Stimulated activated CD4-positive, alpha-beta T cell treated with anti-CD3 and anti-CD28 coated beads, TNF-alpha, amount 100 ng/mL, for 48 hours (primary cell): ENCODE measurements around the gene FBXO41.

Source experiments
- DNase-seq, 3 donors: peaks; one replicate each; pipeline ENCODE4 v3.0.0-alpha.2; 2020; ENCODE audit warnings: low read depth in 3 of 3

The FBXO41 gene, protein sequence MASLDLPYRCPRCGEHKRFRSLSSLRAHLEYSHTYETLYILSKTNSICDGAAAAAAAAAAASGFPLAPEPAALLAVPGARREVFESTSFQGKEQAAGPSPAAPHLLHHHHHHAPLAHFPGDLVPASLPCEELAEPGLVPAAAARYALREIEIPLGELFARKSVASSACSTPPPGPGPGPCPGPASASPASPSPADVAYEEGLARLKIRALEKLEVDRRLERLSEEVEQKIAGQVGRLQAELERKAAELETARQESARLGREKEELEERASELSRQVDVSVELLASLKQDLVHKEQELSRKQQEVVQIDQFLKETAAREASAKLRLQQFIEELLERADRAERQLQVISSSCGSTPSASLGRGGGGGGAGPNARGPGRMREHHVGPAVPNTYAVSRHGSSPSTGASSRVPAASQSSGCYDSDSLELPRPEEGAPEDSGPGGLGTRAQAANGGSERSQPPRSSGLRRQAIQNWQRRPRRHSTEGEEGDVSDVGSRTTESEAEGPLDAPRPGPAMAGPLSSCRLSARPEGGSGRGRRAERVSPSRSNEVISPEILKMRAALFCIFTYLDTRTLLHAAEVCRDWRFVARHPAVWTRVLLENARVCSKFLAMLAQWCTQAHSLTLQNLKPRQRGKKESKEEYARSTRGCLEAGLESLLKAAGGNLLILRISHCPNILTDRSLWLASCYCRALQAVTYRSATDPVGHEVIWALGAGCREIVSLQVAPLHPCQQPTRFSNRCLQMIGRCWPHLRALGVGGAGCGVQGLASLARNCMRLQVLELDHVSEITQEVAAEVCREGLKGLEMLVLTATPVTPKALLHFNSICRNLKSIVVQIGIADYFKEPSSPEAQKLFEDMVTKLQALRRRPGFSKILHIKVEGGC

DNA sequence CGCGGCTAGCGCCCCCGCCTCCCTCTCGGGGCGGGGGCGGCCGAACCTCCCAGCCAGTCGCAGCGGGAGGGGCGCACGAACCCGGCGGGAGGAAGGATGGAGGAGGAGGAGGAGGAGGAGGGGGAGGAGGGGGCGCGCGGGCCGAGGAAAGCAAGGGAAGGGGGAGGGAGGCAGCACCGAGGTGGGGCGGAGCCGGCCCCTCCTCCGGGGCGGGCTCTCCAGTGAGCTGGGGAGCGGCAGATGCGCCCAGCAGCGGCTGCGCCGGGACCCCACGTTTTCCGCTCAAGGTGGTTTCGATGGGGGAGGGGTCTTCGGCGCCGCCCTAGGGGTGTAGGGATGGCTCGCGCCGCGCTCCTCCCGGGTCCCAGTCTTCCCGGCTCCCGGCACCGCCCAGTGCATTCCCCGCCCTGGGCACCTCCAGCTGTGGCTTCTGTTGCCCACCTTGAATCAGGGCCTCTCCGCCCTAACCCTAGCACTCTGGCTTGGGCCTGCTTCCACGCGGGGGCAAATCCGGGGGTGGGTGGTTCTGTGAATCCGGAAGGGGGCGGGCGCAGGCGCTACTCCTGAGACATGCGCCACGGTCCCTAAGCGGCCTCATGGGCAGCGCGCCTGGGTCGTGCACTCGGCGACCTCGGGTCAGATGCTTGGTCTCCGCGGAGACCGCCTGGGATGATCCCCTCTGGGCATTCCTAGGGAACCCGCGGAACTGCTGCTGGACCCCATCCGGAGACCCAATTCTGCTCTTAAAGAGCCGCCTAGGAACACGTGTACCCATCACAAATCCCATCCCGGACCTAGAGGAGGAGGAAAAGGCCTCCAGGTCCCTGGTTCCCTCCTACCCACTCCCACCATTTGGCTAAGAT is at the start of gene FBXO41:
Gene FBXO41, minus strand, starts transcription at position 183 of the 863 bp plus-strand sequence. CDS start 14,848 bp downstream, outside the sequence.
- DNase-seq: peak; percentile 44 to 69 (median 49)

DNA sequence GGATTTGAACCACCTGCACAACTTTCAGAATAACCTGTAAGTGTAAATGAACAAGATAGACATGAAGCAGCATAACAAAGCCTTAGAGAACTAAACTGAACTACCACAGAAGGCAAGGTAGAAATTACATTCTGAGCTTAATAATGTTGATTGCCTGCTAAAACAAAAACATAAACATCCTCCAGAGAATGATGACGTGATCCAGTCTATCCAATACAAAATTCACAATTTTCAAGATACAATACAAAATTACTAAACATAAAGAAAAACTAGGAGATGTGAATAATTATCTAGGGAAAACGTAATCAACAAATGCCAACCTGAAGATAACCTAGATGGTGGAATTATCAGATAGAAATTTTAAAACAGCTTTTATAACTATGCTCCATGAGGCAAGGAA is 49.8 kb upstream of the FBXO41 start:
- DNase-seq: no peak

DNA sequence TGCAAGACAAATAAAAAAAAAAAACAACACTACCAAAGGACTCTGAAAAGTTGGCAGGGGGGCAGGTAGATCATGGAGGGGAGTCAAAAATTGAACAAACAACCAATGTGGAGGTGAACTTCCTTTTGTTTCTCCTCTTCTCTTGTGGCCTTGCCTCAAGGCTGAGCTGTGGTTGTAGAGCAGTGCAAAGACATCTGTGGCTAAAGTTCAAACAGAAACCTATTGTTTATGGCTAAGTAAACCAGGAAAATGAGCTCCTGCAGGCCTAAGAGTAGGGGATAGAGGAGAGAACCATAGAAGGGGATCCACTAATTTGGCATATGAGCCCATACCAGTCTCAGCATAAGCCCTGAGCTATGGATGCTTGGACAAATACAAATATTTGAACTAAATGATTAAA is 49.3 kb upstream of the FBXO41 start:
- no peak for DNase-seq

DNA sequence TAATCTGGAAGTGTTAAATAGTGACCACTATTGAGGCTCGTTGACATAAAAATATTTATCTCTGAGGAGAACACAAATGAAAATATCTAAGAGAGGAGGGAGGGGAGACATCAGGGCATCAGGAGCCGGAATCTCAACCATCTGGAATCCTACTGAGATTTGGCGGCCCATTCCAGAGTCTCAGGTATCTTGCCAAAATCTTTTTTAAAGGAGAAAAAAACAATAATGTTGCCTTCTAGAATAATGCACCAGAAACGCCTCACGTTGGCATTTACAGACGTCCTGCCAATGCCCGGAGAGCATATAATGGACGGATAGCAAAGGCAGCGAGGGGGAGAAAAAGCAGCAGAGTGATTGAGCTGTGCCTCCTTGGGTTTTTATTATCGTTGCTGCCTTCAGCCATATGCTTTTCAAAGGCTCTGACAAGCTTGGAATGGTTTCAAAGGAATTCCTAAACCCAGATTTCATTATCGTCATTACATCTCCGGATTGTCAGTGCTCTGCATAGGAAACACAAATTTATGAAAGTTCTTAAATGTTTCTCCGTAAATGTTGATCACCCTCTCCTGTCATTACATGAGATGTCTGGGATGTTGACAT is 39.9 kb upstream of the FBXO41 start:
- DNase-seq: no peak

DNA sequence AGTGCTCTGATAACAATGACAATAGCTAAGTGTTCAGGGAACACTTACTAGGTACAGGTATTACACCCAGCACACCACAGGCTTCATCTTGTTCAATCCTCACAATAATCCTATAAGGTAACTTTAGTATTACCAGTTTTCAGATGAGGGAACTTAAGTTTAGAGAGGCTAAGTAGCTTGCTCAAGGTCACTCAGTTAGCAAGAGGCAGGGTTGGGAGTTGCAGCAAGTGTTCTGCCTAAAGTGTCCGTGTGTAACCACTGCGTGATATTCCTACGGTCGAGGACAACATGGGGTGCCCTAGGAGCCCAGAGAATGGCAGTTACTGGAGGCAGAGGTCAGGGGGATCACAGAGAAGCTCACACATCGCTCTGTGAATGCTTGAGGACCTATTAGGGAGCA is 39.3 kb upstream of the FBXO41 start:
- DNase-seq: no peak

DNA sequence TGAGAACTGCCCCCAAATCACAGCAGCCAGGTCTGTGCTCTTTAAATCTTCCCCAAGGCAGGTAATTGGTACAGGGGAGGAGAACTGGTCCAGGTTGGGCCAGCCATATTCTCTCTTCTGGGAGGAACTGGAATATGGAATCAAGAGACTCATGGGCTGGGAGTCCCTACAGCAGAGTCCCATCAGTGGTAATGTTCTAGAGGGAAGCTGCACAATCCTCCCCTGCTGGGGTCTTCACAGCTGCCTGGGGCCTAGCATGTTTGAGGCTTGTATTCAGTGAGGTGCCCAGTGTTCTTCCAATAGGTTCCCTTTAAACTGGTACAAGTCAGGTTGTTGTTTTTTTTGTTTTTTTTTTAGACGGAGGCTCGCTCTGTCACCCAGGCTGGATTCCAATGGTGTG is 30.2 kb upstream of the FBXO41 start:
- no peak for DNase-seq

DNA sequence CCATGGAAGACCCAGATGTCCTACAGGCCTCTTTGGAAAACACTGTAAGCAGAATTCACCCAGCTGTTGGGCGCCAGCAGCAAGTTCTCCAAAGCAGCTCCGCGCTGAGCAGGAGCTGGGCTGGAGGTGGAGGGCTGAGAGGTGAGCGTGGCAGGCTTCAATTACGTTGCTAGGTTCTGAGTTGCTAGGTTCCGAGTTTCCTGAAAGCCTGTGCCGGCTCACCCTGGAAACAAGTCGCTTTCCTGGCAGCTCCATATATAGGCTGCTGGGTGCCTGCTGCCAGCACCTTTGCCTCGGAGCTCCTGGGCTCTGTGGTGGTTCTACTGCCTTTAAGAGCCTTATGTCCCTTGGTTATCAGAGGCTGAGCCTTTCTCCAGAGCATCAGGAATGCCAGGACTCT is 23.4 kb upstream of the FBXO41 start:
- DNase-seq: no peak

DNA sequence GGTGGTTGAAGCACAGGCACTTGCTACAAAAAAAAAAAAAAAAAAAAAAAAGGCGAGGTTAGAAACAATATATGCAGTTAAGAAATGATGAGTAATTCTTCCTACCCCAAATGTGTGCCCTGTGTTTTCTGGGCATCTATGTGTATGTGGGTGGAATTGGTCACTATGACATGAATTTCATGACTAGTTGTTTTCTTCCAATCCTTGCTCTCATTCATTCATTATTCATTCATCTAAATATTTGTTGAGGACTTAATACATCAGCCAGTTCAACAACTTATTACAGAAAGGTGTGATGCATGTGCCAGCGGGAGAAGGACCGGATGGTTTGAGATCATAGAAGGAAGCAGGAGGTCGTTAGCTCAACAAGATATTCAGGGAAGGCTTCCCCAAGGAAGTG is 17.4 kb upstream of the FBXO41 start:
- no peak for DNase-seq

DNA sequence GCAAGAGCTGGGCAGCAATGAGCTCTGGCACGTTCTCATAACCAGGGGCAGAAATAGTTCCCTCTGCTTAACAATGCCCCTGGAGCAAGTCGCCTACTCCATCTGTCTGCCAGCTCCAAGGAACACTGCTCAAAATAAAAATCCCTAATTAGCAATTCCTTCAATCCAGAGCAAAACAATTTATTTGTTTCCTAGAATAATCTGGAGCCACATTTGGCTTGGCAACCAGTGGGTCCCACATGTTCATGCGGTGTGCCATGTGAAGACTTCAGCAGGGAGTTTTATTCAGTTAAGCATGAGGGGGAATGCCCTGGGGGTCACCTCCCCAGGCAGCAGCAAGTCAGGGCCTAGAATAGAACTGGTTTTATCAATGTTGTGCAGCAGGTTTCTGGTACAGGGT is 16.6 kb upstream of the FBXO41 start:
- DNase-seq: no peak

DNA sequence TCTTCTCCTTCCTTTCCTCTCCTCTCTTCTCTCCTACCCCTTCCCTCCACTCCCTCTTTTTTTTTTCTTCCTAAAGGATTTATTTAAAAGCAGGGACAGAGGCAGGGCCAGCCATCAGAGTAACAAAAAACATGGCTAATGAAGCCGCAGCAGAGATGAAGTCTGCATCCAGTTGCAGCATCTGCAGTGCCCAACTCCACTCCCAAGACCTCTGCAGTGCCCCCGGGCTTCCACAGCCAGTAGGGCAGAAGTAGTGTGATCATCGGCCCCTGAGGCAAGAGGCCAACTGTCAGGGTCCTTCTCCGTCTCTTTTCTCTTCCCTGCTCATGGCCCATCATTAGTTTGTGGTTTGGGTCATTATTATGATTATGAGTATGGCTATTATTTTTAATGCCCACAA is 13.3 kb upstream of the FBXO41 start:
- DNase-seq: no peak

DNA sequence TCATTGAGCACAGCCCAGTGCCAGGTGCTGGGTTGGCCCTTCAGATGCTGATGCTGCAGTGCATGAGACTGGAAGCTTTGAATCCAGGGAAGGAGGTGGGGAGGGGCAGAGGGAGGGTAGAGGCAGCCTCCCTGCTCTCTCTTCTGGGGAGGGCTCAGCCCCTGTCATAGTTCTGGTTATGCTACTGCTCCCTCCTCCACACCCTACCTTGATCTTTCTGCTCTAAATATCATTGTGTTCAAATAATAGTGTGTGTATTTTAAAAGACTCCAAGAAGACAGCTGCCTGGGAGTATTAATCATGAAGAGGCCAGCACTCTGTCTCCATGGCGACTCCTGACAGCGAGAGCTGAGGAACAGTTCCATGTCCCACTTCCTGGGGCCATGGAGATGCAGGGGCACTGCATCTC is 12.9 kb upstream of the FBXO41 start:
- DNase-seq: no peak

DNA sequence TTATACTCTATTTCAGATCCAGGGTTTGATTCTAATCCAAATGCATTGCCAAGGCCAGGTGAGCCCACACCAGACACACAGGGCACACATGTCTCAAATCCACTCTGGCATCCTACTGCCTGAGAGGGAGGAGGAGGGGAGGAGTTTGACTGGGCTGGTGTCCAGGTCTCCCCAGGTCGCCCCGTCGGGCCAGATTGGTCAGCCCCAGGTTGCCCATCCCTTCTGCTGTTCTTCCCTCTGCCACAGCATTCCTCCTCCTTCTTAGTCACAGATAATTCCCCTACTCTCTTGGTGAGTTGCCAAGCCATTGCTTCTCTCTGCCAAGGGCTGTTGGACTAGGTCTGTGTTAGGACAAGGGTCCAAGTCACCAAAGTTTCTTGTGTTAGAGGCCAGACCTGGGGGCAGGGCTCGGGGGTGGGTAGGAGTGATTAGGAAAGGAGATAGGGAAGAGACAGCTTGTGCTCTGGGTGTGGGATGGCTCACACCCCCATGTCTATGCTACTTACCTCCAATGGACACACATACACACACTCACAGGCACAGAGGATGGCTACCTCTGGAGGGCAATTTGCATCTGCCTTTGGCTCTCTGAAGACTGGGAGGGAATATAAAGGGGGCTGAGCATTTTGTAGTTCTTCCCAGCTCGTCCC is 11.6 kb upstream of the FBXO41 start:
- no peak for DNase-seq

DNA sequence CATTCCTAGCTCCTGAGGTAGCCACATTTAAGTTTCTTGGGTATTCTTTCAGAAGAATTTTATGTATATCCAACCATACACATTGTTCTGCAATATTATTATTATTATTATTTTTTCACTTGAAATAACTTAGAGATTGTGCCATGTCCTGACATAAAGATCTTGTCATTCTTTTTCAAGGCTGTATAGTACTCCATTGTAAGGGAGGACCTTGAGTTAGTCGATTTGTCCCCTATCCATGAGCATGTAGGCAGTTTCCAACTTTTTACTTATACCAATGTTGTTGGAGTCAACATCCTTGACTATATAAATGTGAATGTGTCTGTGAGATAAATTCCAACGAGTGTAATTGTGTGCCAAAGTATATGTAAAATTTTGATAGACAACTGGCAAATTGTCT is 10.0 kb upstream of the FBXO41 start:
- DNase-seq: no peak

DNA sequence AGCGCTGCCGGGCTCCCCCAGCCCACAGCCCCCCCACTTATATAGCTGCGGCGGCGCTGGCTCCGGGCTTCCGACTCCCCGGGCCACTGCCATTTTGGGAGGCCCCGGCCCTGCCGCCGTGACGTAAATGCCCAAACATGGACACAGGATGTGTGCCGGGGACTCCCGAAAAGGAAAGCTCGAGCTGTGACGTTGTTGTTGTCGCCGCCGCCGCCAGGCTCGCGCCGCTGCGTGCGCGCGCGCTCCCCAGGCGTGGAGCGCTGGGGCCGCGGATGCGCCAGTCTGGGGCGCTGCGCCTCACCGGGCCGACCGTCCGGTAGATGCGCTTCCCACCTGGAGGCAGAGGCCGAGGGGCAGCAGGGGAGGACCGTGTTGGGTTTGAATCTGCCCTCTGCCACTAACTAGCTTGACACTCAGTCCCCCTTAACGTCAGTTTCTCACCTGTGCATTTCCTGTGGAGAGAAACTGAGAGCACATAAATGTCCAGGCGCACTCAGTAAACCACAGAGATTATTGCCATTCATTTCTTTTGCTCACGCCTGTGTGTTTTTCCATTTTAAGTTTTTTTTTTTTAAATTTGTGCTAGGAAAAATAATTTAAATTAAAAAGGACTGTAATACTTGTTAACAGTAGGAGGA is 9.4 kb upstream of the FBXO41 start, which contains the start of gene EGR4:
Gene EGR4, minus strand, starts transcription at position 15 of the 638 bp plus-strand sequence. CDS start 231 bp downstream, outside the sequence.
- DNase-seq: peak; percentile 83 to 86 (median 85)

DNA sequence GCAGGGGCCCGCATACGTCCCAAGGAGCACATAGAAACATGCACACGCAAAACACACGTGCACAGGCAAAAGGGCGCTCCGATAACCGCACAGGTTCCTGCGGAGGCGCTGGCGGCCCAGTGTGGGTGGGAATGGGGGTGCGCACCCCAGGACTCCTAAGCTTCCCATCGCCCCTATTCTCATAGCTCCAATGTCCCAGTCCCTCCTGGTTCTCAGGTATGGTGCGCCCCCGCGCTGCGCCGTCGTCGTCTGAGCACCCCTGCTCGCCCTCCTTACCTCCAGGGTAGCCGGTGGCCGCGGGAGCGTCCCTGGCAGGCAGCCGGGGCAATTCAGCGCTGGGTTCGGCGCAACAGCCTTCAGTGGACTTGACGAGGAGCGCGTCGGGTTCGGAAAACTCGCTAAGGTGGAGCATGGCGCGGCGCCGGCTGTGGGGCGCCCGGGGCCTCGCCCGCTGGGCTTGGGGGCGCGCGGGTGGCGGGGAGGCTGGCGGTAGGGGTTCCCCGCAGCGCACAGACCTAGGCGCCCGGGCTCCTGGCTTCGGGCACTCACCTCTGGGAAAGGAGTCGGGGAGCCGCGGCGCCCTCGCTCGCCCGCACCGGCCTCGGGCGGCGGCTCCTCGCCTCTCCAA is 8.7 kb upstream of the FBXO41 start:
- DNase-seq: no peak

DNA sequence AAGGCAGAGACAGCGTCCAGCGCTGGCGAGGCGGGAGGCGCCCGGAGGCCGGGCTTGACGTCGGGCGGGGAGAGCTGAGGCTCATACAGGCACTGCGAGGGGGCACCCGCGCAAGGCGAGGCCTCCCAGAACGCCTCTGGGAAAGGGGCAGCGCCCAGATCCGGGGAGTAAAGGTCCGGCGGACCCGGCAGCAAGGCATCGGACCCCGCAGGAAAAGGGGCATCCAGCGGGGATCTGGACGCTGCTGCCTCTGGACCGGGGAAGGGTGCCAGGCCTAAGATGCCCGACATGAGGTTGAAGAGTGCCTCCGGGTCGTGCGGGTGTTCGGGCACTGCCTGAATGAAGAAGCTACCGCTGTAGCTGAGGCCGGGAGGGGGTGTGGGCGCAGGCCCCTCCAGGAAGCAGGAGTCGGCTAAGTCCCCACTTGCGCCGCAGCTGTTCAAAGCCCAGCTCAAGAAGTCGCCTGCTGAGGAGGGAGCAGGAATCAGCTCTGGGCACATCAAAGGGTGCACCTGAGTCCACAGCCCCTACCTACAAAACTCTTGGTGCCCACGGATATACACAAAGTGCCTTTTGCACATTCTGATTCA is 8.1 kb upstream of the FBXO41 start:
- DNase-seq: no peak

DNA sequence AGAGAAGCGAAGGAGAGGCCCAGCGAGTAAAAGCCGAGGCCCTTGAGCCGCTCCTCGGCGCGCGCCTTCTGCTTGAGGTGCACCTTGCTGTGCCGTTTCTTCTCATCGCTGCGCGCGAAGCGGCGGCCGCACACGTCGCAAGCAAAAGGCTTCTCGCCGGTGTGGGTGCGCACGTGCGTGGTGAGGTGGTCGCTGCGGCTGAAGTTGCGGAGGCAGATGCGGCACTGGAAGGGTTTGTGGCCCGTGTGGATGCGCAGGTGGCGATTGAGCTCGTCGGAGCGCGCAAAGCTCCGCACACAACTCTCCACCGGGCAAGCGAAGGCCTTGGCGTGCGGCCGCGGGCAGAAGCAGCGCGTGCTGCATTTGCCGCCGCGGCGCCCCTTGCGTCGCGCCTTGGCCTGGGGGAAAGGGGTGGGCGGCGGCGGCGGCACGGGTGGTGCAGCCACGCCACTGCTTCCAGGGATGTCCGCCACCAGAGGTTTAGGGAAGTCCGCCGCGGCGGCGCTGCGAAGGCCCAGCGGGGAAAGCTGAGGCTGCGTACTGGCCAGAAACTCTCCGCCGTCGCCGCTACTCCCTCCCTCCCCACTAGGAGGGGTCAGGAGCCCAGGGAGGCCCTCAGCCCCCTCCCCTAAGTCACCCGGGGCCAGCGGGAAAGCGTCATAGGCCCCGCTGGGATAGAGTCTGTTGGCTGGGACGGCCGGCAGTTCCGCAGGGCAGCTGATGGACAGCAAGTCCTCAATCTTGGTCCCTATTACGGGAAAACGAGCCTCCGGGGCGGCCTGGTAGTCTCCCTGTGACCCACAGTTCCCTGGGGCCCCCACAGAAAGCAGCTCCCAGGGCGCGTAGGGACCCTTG is 7.4 kb upstream of the FBXO41 start:
- no peak for DNase-seq

DNA sequence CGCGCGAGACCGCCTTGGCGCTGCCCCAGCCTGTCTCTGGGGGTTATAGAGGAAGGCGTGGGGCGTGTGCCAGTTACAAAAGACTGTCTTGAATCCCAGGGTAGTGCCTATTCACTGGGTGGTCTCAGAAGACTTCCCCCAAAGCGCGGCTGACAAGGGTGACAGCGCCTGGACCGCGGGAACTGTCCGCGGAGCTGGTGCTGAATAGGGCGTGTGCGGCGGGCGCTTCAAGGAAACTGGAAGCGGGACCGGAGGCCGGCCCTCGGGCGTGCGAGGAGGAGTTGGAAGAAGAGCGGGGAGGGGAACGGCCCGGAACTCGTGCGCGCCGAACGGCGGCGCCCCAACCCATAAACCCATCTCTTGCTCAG is 6.8 kb upstream of the FBXO41 start:
- DNase-seq: no peak
